ENCODE results near the gene ZIC1. TPM values are rescaled to one million over a fixed set of nuclear protein-coding genes. Genes with fewer than 3 reads are reported as not detected.

The ZIC1 gene
- total RNA-seq, 1 experiment from 2014 or later, result not detected

GRCh38 chr3:147393261-147393942, 15.8 kb upstream of the ZIC1 start (continued):
- no peak for TF ChIP-seq MAX (IDR thresholded peaks at IDR 0.05)
- TF ChIP-seq JUND (IDR thresholded peaks at IDR 0.05), result no peak
- no peak for TF ChIP-seq SP1 (IDR thresholded peaks at IDR 0.05; ENCODE audit: low read depth)
- TF ChIP-seq SRF (IDR thresholded peaks at IDR 0.05; ENCODE audit: low read depth), result no peak
- no peak for TF ChIP-seq FOSL1 (IDR thresholded peaks at IDR 0.05; ENCODE audit: low read depth)
- no peak for TF ChIP-seq RAD21 (IDR thresholded peaks at IDR 0.05; ENCODE audit: low read depth)
- TF ChIP-seq EZH2 (IDR thresholded peaks at IDR 0.05), result no peak
- TF ChIP-seq EGR1 (IDR thresholded peaks at IDR 0.05; ENCODE audit: low read depth), result no peak
- TF ChIP-seq ELF1 (IDR thresholded peaks at IDR 0.05; ENCODE audit: borderline replicate concordance, low read depth), result no peak
- TF ChIP-seq ZNF274 (IDR thresholded peaks at IDR 0.05; ENCODE audit: low read depth, low read length), result no peak
- TF ChIP-seq CEBPB (IDR thresholded peaks at IDR 0.05; ENCODE audit: low read depth), result no peak
- TF ChIP-seq EZH2phosphoT487 (IDR thresholded peaks at IDR 0.05; ENCODE audit: borderline replicate concordance), result no peak

- intact Hi-C loops (cut with micrococcal nuclease), result no loop called here
Measured at GRCh38 chr3:147393943-147394883, 15.0 kb upstream of the ZIC1 start.

More at GRCh38 chr3:147393943-147394883, 15.0 kb upstream of the ZIC1 start:
- H3K27me3 ChIP-seq (ENCODE audit: insufficient read depth, low read length), result no peaks in the 10 kb centered on the region
- CTCF ChIA-PET, result interaction anchor here (0.8 kb wide), 2 partner anchors 11 to 22 kb away, joined by 5 to 9 read pairs; no protein-coding TSS in a partner anchor
- 0 out of 4 replicates have a peak, but pooled peaks cover 0 to 3% of the 10 kb centered on the region in 2 experiments for H3K4me1 ChIP-seq (ENCODE audit: control insufficient read depth in 1 of 2, insufficient read depth in 2 of 2, low read length in 2 of 2)
- H3K27ac ChIP-seq (ENCODE audit: low read depth, low read length), result no peak overlapping the region
- H3K4me2 ChIP-seq (ENCODE audit: low read length), result no peak overlapping the region
- H4K20me1 ChIP-seq (ENCODE audit: insufficient read depth), result no peaks in the 10 kb centered on the region
- H3K9me3 ChIP-seq (ENCODE audit: control insufficient read depth in 1 of 2, insufficient read depth in 1 of 2, low read depth in 1 of 2, low read length in 2 of 2), result no peaks in the 10 kb centered on the region
- RAD21 ChIA-PET (ENCODE audit: low non-redundant PET in 1 of 2, low total read pairs in 2 of 2, uncharacterized antibody in 2 of 2, unreplicated experiment in 2 of 2), result no interaction called here
- H3K9ac ChIP-seq (ENCODE audit: low read length), result no peak overlapping the region
- no peak for ATAC-seq
- no peak for TF ChIP-seq EGR1 (IDR thresholded peaks at IDR 0.05; ENCODE audit: low read depth)
- no peak for TF ChIP-seq CBX3 (IDR thresholded peaks at IDR 0.05; ENCODE audit: low read depth)
- TF ChIP-seq RAD21 (IDR thresholded peaks at IDR 0.05; ENCODE audit: low read depth), result no peak
- no peaks in the 10 kb centered on the region for H3K9me2 ChIP-seq (ENCODE audit: insufficient read depth)
- H3K36me3 ChIP-seq (ENCODE audit: control insufficient read depth in 1 of 2, insufficient read depth in 2 of 2, low read length in 2 of 2), result no peaks in the 10 kb centered on the region
- H3K79me2 ChIP-seq (ENCODE audit: insufficient read depth, low read length), result no peaks in the 10 kb centered on the region
- H3K4me3 ChIP-seq (replicated peaks in 1 of 2; ENCODE audit: low read depth in 1 of 2, low read length in 2 of 2), result no peak overlapping the region
- no peak overlapping the region for H2AFZ ChIP-seq (ENCODE audit: low read depth, low read length, poor library complexity, severe bottlenecking)
- DNase-seq (ENCODE audit: low read depth, low spot score), result no peak
- BruUV-seq (replicated peaks), result no TSS peak
- POLR2A ChIA-PET, result interaction anchor here (0.7 kb wide), 1 partner anchor 161 kb away, joined by 5 read pairs; no protein-coding TSS in a partner anchor

Measured in HCT116 (cell line).